SK-N-SH (cell line): ENCODE results near the gene SND1.

Experiments
- CTCF ChIP-seq: fragments of 200-600 bp; sonication (generic); IDR thresholded peaks from 2 replicates; pipeline ENCODE4 v1.6.1; 2017; ENCODE audit warnings: antibody characterized with exemption, mild to moderate bottlenecking, moderate library complexity
- GABPA ChIP-seq: IDR thresholded peaks from 2 replicates; pipeline ENCODE4 v1.4.0; 2012; ENCODE audit warnings: low read depth, mild to moderate bottlenecking
- JUND ChIP-seq: IDR thresholded peaks from 2 replicates; pipeline ENCODE4 v1.4.0; 2012
- POLR2AphosphoS5 ChIP-seq: IDR thresholded peaks from 2 replicates; pipeline ENCODE4 v1.6.1; 2012; ENCODE audit warnings: low read depth, low read length
- RFX5 ChIP-seq: IDR thresholded peaks from 2 replicates; pipeline ENCODE4 v1.6.1; 2012; ENCODE audit warnings: mild to moderate bottlenecking, improper control_type of control experiment, low read length
- TF ChIP-seq, protein P1 (sequence below): IDR thresholded peaks from 2 replicates; pipeline ENCODE4 v1.4.0; 2012; ENCODE audit warnings: low read depth

DNA sequence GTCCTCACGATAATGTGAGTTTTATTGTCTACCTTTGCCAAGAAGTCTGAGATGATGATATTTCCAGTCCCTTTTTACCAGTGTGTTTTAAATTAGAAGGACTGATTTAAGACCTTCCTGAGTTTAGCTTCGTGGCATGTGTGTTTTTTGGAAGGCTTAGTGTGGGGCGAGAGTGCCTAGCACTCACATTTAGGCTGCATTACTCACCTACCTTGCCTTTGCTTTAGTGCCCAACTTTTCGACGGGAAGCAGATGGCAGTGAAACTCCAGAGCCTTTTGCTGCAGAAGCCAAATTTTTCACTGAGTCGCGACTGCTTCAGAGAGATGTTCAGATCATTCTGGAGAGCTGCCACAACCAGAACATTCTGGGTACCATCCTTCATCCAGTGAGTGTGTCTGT lies 50.9 kb downstream of the SND1 start:
- TF ChIP-seq CTCF (no peak), POLR2AphosphoS5 (no peak), JUND (no peak), GABPA (no peak), RFX5 (no peak)
- TF ChIP-seq, protein P1, sequence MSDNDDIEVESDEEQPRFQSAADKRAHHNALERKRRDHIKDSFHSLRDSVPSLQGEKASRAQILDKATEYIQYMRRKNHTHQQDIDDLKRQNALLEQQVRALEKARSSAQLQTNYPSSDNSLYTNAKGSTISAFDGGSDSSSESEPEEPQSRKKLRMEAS: no peak
